Measurements from ENCODE around the gene PBX4.

PBX4 gene

DNA sequence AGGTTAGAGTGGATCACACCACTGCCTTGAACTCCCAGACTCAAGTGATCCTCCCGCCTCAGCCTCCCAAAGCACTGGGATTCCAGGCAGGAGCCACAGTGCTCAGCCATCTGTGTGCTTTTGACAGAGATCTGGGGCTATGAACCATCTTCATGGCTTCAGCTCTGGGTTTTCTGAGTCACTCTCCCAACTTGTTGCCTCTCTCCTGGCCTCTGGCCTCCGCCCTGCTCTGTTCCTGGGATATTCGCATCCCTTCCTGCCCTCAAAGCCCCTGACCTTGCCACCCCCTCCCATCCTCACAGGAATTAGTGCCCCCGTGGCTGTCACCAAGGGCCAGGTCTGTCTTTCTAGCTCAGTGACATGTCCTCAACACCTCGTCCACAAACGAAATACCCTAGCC, 30.7 kb upstream of the PBX4 start:
- DNase-seq, result no peak

DNA sequence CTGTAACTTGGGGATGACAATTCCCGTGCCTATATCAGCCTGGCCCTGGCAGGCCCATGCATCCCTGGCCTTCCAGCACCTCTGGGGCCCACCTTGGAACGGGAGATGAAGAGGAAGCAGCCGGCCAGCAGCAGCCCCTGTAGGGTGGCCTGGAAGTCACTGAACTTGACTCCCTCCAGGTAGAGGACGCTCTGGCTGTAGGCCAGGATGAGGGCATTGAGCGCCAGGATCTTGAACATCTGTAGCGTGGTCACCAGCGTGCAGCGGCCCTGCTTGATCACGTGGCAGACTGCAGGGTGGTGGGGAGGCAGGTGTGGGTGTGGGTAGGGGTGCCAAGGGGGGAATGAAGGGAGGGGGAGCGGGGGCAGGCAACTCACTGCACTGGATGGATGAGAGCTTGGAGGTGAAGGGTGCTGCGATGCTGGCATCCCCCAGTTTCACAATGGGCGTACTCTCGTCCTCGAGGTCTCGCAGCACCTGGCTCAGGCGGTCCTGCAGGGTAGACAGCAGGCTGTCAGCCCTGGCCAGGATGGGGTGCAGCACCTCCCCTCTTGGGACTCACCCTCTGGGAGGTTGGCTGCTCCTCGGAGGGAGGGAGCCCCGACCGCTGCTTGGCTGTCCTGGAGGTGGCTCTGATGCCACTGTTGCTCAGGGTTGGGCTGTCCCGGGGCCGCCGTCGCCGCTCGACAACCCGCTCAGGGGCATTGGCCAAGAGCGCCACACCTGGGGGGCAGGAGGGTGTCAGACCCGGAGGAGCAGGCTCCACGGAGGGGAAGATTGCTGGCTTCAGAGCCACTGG, 28.7 kb upstream of the PBX4 start:
- DNase-seq, result no peak

DNA sequence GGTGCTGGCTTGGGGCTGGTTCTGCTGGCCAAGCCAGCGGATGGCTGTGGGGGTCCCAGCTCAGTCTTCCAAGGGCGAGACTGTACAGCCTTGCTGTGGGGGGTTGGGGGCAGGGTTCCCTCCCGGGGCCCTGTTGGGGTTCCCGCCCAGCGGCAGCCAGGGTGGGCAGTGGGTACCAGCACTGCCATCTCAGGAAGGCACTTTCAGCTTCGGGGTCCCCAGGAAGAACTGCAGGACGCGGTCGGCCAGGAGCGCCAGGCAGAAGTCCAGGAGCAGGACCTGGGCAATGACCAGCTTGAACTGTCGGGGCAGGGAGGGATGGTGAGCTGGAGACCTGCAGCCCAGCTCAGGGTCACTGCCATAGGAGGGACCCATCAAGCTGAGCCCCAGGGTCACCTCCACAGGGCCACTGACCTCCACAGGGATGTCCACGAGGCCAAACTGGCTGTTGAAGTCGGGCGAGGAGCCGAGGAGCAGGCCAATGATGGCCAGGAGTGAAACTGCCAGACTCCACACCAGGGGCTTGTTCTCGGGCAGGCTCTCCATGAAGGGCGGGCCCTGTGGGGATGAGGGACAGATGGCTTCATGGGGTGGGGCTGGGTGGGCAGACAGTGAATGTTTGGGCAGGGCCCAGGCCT, 26.9 kb upstream of the PBX4 start:
- no peak for DNase-seq

- DNase-seq, result no peak
Measured at GRCh38 chr19:19644054-19644388, 25.5 kb upstream of the PBX4 start.

- DNase-seq, result peak; percentile 50
Measured at GRCh38 chr19:19643158-19644053, 24.9 kb upstream of the PBX4 start, which contains the start of gene GMIP. GMIP (minus strand) TSS chr19:19643657; CDS start chr19:19643529, 128 bp downstream.

DNA sequence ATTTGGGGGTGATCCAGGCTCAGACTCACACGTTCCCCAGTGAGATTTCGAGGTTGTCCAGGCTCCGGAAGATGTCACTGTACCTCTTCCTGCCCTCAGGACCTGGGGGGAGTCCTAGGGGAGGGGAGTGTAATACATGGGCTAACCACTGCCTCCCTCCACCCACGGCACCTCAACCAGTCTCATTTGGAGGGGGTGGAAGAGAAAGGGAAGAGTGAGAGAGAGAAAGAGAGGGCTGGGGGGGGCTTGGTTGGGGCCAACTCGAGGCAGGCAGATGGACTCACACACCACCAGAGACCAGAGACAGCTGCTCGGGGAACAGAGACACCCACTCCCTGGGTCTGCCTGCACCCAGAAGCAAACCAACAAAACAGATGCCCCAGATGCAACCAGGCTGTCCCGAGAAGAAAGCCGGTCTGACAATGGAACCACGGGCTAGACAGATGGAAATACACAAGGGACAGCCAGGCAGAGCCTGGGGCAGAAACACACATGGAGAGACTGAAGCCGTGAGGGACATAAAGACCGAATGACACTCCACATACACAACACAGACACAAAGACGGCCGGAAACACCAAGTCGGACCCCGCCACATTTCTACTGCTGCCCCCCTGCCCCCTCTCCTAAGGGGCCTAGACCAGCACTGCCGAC, 24.1 kb upstream of the PBX4 start:
- DNase-seq, result peak; percentile 9

DNA sequence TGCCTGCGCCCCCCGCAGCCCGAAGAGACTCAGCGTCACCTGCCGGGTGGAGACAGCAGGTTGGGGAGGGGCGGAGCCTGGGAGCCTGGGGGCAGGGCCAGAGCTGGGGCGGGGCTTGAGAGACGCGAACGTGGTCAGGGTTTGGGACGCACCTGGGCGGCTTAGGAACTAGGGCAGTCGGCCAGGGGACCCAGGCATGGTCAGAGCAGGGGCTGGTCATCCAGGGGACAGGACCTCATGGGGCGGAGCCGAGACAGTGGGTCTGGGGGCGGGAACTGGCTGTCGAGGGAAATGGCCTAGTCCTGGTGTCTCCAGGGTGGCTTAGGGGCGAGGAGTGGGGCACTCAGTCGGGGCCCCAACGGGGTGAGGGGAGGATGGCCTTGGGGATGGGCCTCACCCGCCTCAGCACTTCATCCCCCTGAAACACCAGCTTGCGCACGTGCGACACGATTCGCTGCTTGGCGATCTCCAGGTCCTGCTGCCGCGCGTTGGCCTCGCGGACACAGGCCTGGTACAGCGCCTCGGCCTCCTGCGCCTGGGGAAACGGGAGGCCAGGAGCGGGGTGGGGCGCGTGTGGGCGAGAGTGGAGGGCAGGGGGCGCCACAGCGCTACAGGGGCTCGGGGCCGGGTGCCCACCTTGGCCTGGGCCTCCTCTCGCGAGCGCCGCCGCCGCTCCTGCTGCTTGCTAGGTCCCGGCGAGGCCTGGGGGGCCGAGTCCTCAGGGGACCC, 19.2 kb upstream of the PBX4 start:
- no peak for DNase-seq

DNA sequence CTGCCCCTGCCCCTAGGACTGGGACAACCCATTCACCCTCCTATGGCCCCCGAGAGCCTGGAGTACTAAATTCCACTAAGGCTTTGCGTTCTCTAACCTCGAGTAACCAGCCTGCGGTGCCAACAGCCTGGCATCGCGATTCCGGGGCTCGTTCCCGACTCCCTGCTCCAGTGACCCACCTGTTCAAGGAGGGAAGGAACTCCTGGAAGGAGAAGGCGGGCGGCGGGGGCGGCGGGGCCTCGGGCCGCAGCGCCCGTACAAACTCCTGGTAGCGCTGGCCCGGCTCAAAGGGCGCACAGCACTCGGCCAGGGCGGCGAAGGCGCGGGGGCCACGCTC, 18.7 kb upstream of the PBX4 start:
- no peak for DNase-seq

- no peak for DNase-seq
Measured at GRCh38 chr19:19636573-19637185, 18.2 kb upstream of the PBX4 start.

GRCh38 chr19:19635313-19635702, 16.8 kb upstream of the PBX4 start:
- no peak for DNase-seq

GRCh38 chr19:19634516-19635312, 16.2 kb upstream of the PBX4 start:
- DNase-seq, result no peak

DNA sequence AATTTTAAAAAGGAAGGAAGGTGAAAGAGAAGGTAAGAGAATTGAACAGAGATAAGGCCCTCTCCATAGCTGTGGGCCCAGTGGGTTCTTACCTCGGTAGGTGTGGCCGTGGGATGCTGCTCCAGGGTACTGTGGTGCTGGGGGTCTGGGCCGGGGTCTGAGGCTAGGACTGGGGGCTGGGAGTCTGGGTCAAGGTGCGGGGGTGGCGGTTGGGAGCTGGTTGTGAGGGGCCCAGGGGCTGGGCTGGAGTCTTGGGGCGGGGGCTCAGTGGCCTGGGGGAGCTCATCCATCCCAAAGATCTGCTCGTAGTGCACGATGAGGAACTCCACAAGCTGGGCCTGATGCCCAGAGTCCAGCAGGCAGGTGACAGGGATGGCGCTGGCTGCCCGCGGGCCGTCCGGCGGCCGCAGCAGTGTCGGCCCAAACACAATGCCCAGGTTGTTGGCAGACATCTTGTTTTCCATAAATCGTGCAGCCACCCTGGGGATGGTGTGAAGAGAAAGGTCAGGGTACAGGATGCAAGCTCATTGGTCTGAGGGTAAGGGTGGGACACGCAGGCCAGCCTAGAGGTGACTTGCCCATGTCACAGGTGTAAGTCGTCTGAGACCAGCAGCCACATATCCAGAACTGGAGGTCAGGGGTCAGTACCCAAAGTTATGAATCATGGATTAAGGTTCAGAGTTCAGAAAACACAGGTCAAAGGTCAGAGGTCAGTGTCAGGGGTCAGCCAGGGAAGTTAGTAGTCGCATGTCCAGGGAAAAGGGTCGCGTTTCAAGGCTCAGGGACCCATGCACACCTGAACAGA, 15.4 kb upstream of the PBX4 start:
- DNase-seq, result no peak

GRCh38 chr19:19632661-19633060, 14.2 kb upstream of the PBX4 start:
- no peak for DNase-seq

GRCh38 chr19:19631346-19631745, 12.9 kb upstream of the PBX4 start:
- DNase-seq, result no peak

GRCh38 chr19:19630426-19630825, 11.9 kb upstream of the PBX4 start:
- no peak for DNase-seq

- no peak for DNase-seq
Measured at GRCh38 chr19:19630062-19630414, 11.6 kb upstream of the PBX4 start.

GRCh38 chr19:19628501-19629134, 10.1 kb upstream of the PBX4 start:
- peak; percentile 64 for DNase-seq

DNA sequence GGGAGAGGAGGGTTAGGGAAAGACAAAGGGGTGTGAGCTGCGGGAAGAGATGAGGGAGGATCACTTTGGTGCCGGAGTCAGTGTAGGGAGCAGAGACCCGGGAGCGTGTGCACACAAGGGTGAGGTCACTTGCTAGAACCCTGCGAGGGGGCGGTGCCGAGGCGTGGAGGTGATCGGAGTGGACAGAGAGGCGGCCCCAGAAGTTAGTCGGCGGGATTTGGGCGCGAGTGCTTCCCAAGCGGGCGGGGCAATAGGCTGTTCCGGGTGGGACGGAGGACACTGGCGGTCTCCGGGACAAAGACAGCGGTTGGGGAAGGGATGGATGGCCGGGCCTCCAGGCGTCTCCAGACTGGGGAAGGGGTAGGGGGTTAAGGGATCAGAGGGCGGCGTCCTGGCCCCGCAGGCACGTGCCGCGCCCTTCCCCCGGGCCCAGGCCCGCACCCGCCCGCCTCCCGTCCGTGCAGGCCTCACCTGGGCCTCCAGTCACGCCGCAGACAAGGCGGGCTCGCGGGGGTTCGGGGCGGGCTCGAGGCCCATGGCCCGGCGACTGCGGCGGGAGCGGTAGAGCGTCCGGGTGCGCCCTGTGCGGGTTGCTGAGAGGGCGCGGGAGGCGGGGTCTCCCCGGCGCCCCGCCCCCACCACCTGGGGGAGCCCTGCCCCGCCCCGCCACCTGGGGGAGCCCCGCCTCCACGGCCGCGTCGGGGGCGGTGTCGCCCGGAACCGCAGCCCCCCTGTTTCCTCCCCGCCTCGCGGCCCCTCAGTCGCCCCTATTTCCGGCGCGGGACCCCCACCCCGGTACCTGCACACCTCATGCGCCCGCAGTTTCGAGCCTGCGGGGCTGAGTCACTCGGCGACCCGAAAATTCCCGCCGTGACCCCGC, 9.4 kb upstream of the PBX4 start, which contains the start of gene LPAR2:
TSS of gene LPAR2 (minus strand) at position 600 of the 880 bp plus-strand sequence. CDS start 945 bp downstream, outside the sequence.
- DNase-seq, result no peak
